Mesendoderm (in vitro differentiated cells): ENCODE measurements around the gene ADGRD1.

Experiments
- DNase-seq: peaks from one replicate; pipeline ENCODE4 v3.0.0; 2013
- H2AK5ac ChIP-seq: 2 replicates; pipeline ENCODE4 v1.6.1; 2013; ENCODE audit warnings: low read length, inconsistent platforms
- H2BK120ac ChIP-seq: 2 replicates; pipeline ENCODE4 v1.6.1; 2013; ENCODE audit warnings: low read depth, mild to moderate bottlenecking, low read length, moderate library complexity, mixed read lengths
- H2BK15ac ChIP-seq: replicated peaks from 2 replicates; pipeline ENCODE4 v1.6.1; 2013; ENCODE audit warnings: low read depth, mild to moderate bottlenecking, moderate library complexity
- H2BK5ac ChIP-seq: 2 replicates; pipeline ENCODE4 v1.6.1; 2013; ENCODE audit warnings: low read length, inconsistent platforms
- H3K18ac ChIP-seq: 2 replicates; pipeline ENCODE4 v1.6.1; 2013; ENCODE audit warnings: mild to moderate bottlenecking, low read length, mixed read lengths
- H3K23ac ChIP-seq: one replicate; pipeline ENCODE4 v1.6.1; 2013; ENCODE audit warnings: low read length
- H3K27ac ChIP-seq: 2 replicates; pipeline ENCODE4 v1.5.1; 2013; ENCODE audit warnings: low read depth, mild to moderate bottlenecking, inconsistent platforms, low read length, moderate library complexity
- H3K27me3 ChIP-seq: 2 replicates; pipeline ENCODE4 v1.6.1; 2013; ENCODE audit warnings: low read length, control low read depth, mild to moderate bottlenecking, inconsistent platforms; ENCODE audit not compliant: insufficient read depth, poor library complexity
- H3K36me3 ChIP-seq: 2 replicates; pipeline ENCODE4 v1.6.1; 2013; ENCODE audit warnings: low read length, inconsistent platforms; ENCODE audit not compliant: control insufficient read depth, insufficient read depth
- H3K4ac ChIP-seq: one replicate; pipeline ENCODE4 v1.6.1; 2013; ENCODE audit warnings: low read depth, mild to moderate bottlenecking, low read length, moderate library complexity
- H3K4me1 ChIP-seq: 2 replicates; pipeline ENCODE4 v1.6.1; 2013; ENCODE audit warnings: low read depth, low read length, inconsistent platforms; ENCODE audit not compliant: control insufficient read depth
- H3K4me2 ChIP-seq: 2 replicates; pipeline ENCODE4 v1.6.1; 2013; ENCODE audit warnings: low read length
- H3K4me3 ChIP-seq: 2 replicates; pipeline ENCODE4 v1.5.1; 2013; ENCODE audit warnings: mild to moderate bottlenecking, low read length
- H3K56ac ChIP-seq: one replicate; pipeline ENCODE4 v1.6.1; 2013; ENCODE audit warnings: low read length
- H3K79me1 ChIP-seq: 2 replicates; pipeline ENCODE4 v1.6.1; 2013; ENCODE audit warnings: low read length, inconsistent platforms
- H3K79me2 ChIP-seq: 2 replicates; pipeline ENCODE4 v1.6.1; 2013; ENCODE audit warnings: mild to moderate bottlenecking, low read length; ENCODE audit not compliant: control insufficient read depth, insufficient read depth
- H3K9ac ChIP-seq: 2 replicates; pipeline ENCODE4 v1.6.1; 2013; ENCODE audit warnings: low read length, inconsistent platforms
- H4K5ac ChIP-seq: one replicate; pipeline ENCODE4 v1.6.1; 2013; ENCODE audit warnings: low read length
- H4K8ac ChIP-seq: one replicate; pipeline ENCODE4 v1.6.1; 2013; ENCODE audit warnings: low read depth, mild to moderate bottlenecking, control low read depth, low read length, moderate library complexity
- WGBS: extraction: QIAGEN DNeasy Blood & Tissue Kit; methylation state at CpG from one replicate; pipeline ENCODE4 v1.1.7; 2013; ENCODE audit warnings: low lambda C conversion rate, missing lambda C conversion rate; ENCODE audit not compliant: insufficient coverage; ENCODE audit errors: extremely low coverage; 5-methylcytosine and 5-hydroxymethylcytosine counted together

ADGRD1 gene

DNA sequence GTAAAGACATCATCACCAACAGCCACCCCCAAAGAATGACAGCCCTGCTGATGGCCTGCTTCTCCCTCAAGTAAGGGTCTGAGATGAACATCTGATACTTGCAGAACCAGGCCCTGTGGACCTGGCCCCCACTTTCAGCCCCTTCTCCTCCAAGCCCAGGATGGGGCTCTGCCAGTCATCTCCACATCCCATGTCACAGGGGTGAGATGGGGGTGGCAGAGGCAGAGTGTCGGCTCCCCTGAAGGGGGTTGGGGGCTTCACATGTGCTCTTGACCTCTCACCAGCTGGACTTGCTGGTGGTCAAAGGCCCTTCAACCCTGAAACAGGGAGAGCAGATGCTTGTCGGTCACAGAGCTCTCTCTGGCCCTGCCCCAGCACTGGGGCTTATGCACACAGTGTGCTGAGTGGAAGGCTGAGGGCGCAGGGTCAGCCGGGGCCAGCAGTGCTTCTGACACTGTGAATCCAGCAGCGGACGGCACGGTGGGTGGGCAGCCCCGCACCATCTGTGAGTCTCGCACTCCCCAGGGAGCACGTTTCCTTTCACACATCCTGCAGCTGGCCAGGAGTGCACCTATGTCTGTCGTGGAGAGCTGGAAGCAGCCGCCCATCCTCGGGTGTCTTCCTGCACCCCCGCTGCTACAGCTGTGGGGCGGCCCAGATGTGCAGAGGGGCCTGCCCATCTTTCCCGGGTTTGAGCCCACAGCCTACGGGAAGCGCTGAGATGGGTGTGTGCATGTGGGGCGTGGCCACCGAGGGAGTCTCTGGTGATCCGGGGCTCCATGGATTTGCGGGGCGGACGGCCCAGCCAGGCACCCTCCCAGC lies 94.3 kb downstream of the ADGRD1 start:
- Histone ChIP-seq H3K27me3 (no peaks in the 10 kb centered on the region), H3K4me1 (no peaks in the 10 kb centered on the region), H3K79me2 (no peaks in the 10 kb centered on the region), H3K79me1 (no peaks in the 10 kb centered on the region), H3K36me3 (no peaks in the 10 kb centered on the region), H4K8ac (no peak overlapping the region), H2AK5ac (no peak overlapping the region), H3K27ac (no peak overlapping the region), H3K18ac (no peak overlapping the region), H3K56ac (no peak overlapping the region), H2BK120ac (no peak overlapping the region), H3K4me2 (no peak overlapping the region), H4K5ac (no peak overlapping the region), H3K9ac (no peak overlapping the region), H3K4me3 (no peak overlapping the region), H3K4ac (no peak overlapping the region), H2BK5ac (no peak overlapping the region), H3K23ac (peak overlapping the region; percentile 66), H2BK15ac (no peak overlapping the region)
- no CpG with 5 or more reads among the region's 24 CpGs for WGBS
- no peak for DNase-seq

DNA sequence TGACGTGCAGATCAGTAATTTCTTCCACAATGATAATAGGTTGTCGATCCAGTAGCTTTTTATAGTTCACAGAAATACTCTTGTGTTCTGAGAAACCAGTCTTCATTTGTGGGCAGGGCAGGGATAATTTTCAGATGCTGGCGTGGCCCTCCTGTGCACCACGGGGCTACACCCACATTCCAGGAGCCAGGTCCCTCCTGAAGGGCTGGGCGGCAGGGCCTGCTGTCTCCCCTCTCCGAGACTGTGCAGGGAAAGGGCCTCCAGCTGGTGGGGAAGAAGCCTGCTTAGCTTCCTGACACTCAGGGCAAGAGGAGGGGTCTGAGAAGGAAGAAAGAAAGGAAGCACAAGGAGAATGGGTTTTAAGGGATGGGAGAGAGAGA lies 94.9 kb downstream of the ADGRD1 start:
- Histone ChIP-seq H3K4me2 (no peak overlapping the region), H3K79me2 (no peaks in the 10 kb centered on the region), H3K4me1 (no peaks in the 10 kb centered on the region), H2BK15ac (no peak overlapping the region), H3K23ac (no peak overlapping the region), H3K9ac (no peak overlapping the region), H3K4me3 (no peak overlapping the region), H3K18ac (no peak overlapping the region), H4K8ac (no peak overlapping the region), H3K4ac (no peak overlapping the region), H3K27ac (no peak overlapping the region), H3K79me1 (no peaks in the 10 kb centered on the region), H2BK120ac (no peak overlapping the region), H2AK5ac (no peak overlapping the region), H3K27me3 (no peaks in the 10 kb centered on the region), H4K5ac (no peak overlapping the region), H2BK5ac (no peak overlapping the region), H3K36me3 (no peaks in the 10 kb centered on the region), H3K56ac (no peak overlapping the region)
- no CpG with 5 or more reads among the region's 6 CpGs for WGBS
- DNase-seq = no peak

DNA sequence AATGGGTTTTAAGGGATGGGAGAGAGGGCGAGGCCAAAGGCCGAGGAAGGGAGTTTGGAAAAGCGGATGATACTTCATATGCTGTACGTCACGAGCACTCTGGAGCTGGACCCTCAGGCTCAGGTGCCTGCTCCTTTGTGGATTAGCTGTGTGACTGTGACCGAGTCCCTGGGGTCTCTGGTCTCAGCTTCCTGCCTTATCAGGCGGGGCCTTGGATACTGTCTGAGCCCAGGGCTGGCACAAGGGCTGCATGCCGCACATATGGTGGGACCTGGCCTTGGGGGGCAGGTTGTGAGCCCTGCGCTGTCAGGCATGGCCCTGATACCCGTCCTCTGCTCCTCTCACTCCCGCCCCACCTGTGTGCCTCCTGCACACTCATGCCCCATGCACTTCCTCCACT lies 95.3 kb downstream of the ADGRD1 start:
- H4K8ac ChIP-seq = no peak overlapping the region
- no peak overlapping the region for H3K27ac ChIP-seq
- H4K5ac ChIP-seq = no peak overlapping the region
- H2BK5ac ChIP-seq = no peak overlapping the region
- no peak overlapping the region for H3K4ac ChIP-seq
- no peak overlapping the region for H3K9ac ChIP-seq
- no peak overlapping the region for H3K23ac ChIP-seq
- no peak for DNase-seq
- no peaks in the 10 kb centered on the region for H3K36me3 ChIP-seq
- H3K79me2 ChIP-seq = no peaks in the 10 kb centered on the region
- no peaks in the 10 kb centered on the region for H3K27me3 ChIP-seq
- no peak overlapping the region for H2AK5ac ChIP-seq
- H3K18ac ChIP-seq = no peak overlapping the region
- H3K56ac ChIP-seq = no peak overlapping the region
- no peaks in the 10 kb centered on the region for H3K4me1 ChIP-seq
- H3K79me1 ChIP-seq = no peaks in the 10 kb centered on the region
- no peak overlapping the region for H2BK120ac ChIP-seq
- H2BK15ac ChIP-seq = no peak overlapping the region
- no peak overlapping the region for H3K4me2 ChIP-seq
- 90% methylated on average over 2 of the region's 11 CpGs for WGBS
- H3K4me3 ChIP-seq = no peak overlapping the region

DNA sequence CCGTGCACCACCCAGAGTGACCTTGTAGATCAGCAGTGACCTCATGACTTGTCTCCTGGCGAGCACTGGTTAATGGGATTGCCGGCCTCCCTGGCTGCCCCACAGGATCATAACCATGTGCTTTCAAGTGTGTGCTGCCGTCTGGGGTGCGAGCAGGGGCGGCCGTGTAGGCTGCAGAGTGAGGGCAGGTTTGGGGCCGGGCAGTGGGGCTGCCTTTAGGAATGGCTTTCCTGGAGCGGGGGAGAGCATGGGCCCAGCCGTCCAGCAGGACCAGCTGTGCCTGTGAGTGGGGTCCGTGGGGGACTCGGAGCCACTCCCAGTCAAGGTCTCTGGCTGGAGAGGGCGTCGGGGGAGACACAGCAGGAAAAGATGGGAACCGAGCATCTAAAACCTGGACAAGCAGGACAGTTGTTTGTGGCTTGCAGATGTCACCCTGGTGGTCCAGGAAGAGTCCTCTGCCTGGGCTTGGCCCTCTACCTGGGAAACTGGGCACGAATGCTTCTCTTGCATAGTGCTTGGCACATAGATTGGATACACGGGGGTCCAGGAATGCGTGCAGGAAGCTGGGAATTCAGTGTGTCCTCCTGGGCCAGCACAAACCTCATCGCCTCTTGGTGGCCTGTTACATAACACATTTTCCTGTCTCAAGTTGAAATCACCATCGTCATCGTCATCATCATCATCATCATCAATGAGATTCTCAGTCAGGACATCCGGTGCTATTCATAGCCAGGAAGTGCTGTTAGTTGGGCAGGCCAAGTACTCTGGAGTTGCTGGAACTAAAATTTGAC lies 96.0 kb downstream of the ADGRD1 start:
- Histone ChIP-seq H3K23ac (no peak overlapping the region), H2BK5ac (no peak overlapping the region), H3K9ac (no peak overlapping the region), H4K8ac (no peak overlapping the region), H3K4me2 (no peak overlapping the region), H3K18ac (no peak overlapping the region), H3K4me3 (no peak overlapping the region), H3K4me1 (no peaks in the 10 kb centered on the region), H3K4ac (no peak overlapping the region), H3K27me3 (no peaks in the 10 kb centered on the region), H3K36me3 (no peaks in the 10 kb centered on the region), H3K79me1 (no peaks in the 10 kb centered on the region), H3K27ac (no peak overlapping the region), H2BK15ac (no peak overlapping the region), H3K79me2 (no peaks in the 10 kb centered on the region), H3K56ac (no peak overlapping the region), H2BK120ac (no peak overlapping the region), H4K5ac (no peak overlapping the region), H2AK5ac (no peak overlapping the region)
- DNase-seq = no peak
- no CpG with 5 or more reads among the region's 22 CpGs for whole genome bisulfite sequencing

DNA sequence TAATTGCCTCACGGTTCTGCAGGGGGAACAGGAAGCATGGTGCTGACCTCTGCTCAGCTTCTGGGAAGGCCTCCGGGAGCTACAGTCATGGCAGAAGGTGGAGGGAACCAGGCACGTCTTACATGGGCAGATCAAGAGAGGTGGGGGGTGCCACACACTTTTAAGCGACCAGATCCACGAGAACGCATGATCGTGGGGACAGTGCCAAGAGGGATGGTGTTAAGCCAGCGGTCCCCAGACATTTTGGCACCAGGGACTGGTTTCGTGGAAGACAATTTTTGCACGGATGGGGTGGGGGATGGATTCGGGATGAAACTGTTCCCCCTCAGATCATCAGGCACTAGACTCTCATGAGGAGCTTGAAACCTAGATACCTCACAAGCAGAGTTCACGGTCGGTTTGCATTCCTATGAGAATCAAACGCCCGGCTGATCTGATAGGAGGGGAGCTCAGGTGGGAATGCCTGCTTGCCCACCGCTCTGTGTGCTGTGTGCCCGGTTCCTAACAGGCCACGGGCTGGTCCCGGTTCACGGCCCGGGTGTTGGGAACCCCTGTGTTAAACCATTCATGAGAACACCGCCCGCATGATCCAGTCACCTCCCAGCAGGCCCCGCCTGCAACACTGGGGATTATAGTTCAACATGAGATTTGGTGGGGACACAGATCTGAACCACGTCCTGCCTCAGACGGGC lies 96.9 kb downstream of the ADGRD1 start:
- no peak overlapping the region for H2AK5ac ChIP-seq
- no peaks in the 10 kb centered on the region for H3K36me3 ChIP-seq
- no CpG with 5 or more reads among the region's 26 CpGs for WGBS
- H3K79me1 ChIP-seq = no peaks in the 10 kb centered on the region
- H3K56ac ChIP-seq = no peak overlapping the region
- H3K4me1 ChIP-seq = no peaks in the 10 kb centered on the region
- H2BK15ac ChIP-seq = no peak overlapping the region
- H4K8ac ChIP-seq = no peak overlapping the region
- no peak for DNase-seq
- H3K27ac ChIP-seq = no peak overlapping the region
- no peak overlapping the region for H3K4me2 ChIP-seq
- H3K23ac ChIP-seq = no peak overlapping the region
- H2BK120ac ChIP-seq = no peak overlapping the region
- no peak overlapping the region for H3K4ac ChIP-seq
- no peak overlapping the region for H4K5ac ChIP-seq
- no peak overlapping the region for H2BK5ac ChIP-seq
- no peak overlapping the region for H3K9ac ChIP-seq
- H3K18ac ChIP-seq = no peak overlapping the region
- no peak overlapping the region for H3K4me3 ChIP-seq
- H3K79me2 ChIP-seq = no peaks in the 10 kb centered on the region
- H3K27me3 ChIP-seq = no peaks in the 10 kb centered on the region
